Right lobe of liver (tissue), 4 donors: Measurements from ENCODE around the gene PRR29.
"Not testable (repeated sequence)": the region's sequence is repeated elsewhere in the genome, so short reads cannot be mapped to it uniquely, and the experiment has no call there.

Experiments
- POLR2A ChIP-seq: fragments of 450-650 bp; IDR thresholded peaks from one replicate; pipeline ENCODE4 v1.6.1; 2017; ENCODE audit warnings: antibody characterized with exemption, mild to moderate bottlenecking
- TF ChIP-seq, protein P1 (sequence below), 4 donors: fragments of 200-600 bp in 3 of 4; fragments of 450-650 bp in 1 of 4; IDR thresholded peaks; one replicate each; pipeline versions ENCODE4 v1.5.1 to v1.8.0; 2016 to 2022; ENCODE audit warnings: antibody characterized with exemption in 4 of 4, mild to moderate bottlenecking in 2 of 4
- donor health status: DM: no; HTN: no; CAD: no.
- donor health status: DM: no; HTN: no; CAD: no.
- donor health status: DM: no; HTN: yes; CAD: no.

DNA sequence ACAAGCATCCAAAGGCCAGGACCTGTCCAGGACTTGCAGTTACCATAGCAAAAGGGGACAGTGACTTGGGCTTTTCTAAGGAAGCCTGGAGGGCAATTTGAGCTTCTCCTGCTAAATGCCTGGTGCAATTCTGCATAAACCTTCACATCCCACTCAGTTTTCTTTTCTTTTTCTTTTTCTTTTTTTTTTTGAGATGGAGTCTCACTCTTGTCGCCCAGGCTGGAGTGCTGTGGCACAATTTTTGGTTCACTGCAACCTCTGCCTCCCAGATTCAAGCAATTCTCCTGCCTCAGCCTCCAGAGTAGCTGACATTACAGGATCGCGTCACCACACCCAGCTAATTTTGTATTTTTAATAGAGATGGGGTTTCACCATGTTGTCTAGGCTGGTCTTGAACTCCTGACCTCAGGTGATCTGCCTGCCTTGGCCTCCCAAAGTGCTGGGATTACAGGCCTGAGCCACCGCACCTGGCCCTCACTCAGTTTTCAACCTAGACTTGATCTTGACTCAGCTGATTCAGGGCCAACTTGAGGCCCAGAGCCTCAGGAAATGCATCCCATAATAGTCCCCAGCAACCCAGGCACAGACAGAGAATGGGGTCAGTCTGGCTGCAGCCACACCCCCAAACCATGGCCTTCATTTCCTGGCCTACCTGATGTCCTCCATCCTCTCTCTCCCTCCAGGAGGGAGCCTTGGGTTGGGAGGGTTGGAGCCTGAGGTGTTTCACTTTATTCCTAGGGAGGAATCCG lies 9.1 kb downstream of the PRR29 start:
- TF ChIP-seq, protein P1, sequence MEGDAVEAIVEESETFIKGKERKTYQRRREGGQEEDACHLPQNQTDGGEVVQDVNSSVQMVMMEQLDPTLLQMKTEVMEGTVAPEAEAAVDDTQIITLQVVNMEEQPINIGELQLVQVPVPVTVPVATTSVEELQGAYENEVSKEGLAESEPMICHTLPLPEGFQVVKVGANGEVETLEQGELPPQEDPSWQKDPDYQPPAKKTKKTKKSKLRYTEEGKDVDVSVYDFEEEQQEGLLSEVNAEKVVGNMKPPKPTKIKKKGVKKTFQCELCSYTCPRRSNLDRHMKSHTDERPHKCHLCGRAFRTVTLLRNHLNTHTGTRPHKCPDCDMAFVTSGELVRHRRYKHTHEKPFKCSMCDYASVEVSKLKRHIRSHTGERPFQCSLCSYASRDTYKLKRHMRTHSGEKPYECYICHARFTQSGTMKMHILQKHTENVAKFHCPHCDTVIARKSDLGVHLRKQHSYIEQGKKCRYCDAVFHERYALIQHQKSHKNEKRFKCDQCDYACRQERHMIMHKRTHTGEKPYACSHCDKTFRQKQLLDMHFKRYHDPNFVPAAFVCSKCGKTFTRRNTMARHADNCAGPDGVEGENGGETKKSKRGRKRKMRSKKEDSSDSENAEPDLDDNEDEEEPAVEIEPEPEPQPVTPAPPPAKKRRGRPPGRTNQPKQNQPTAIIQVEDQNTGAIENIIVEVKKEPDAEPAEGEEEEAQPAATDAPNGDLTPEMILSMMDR (IDR thresholded peaks at IDR 0.05): not testable (repeated sequence)
- not testable (repeated sequence) for TF ChIP-seq POLR2A
